ENCODE measurements around the gene VAMP2.

GRCh38 chr17:8128125-8128784, 34.5 kb downstream of the VAMP2 start:
- no peak for TF ChIP-seq PATZ1 (CRISPR knock-in tag; IDR thresholded peaks at IDR 0.05; ENCODE audit: borderline replicate concordance)
- no peak for TF ChIP-seq ARNTL (CRISPR knock-in tag; IDR thresholded peaks at IDR 0.05; ENCODE audit: borderline replicate concordance, low read depth)

Measured in SK-N-SH treated with all-trans-retinoic acid at 6 μM for 48 hours (cell line).